SK-N-SH treated with all-trans-retinoic acid at 6 μM for 48 hours (cell line): ENCODE measurements around the gene EDC3.

ENCODE experiments used
- ARNTL ChIP-seq: fragments of 450-650 bp; formaldehyde crosslinking; IDR thresholded peaks from 2 replicates; pipeline ENCODE4 v1.5.0; 2020; ENCODE audit warnings: low read depth, mild to moderate bottlenecking, moderate library complexity, borderline replicate concordance
- CSDC2 ChIP-seq: fragments of 250-450 bp; sonication (Bioruptor Pico); IDR thresholded peaks from 2 replicates; pipeline ENCODE4 v1.5.0; 2020; ENCODE audit warnings: mild to moderate bottlenecking, moderate library complexity
- ESRRG ChIP-seq: fragments of 250-450 bp; sonication (Bioruptor Pico); IDR thresholded peaks from 2 replicates; pipeline ENCODE4 v1.6.1; 2021; ENCODE audit warnings: mild to moderate bottlenecking
- GLIS3 ChIP-seq: fragments of 250-450 bp; sonication (Bioruptor Pico); IDR thresholded peaks from 2 replicates; pipeline ENCODE4 v1.5.0; 2020; ENCODE audit warnings: mild to moderate bottlenecking, moderate library complexity
- ISL1 ChIP-seq: fragments of 250-450 bp; sonication (Bioruptor Pico); IDR thresholded peaks from 2 replicates; pipeline ENCODE4 v2.1.2; 2022; ENCODE audit warnings: mild to moderate bottlenecking, moderate library complexity
- OSR1 ChIP-seq: fragments of 250-450 bp; sonication (Bioruptor Pico); IDR thresholded peaks from 2 replicates; pipeline ENCODE4 v1.8.0; 2022; ENCODE audit warnings: moderate library complexity, mild to moderate bottlenecking, inconsistent platforms
- PATZ1 ChIP-seq: fragments of 250-450 bp; sonication (Bioruptor Pico); IDR thresholded peaks from 2 replicates; pipeline ENCODE4 v1.8.0; 2020; ENCODE audit warnings: mild to moderate bottlenecking, moderate library complexity, borderline replicate concordance
- PPARA ChIP-seq: fragments of 250-450 bp; sonication (Bioruptor Pico); IDR thresholded peaks from 2 replicates; pipeline ENCODE4 v1.5.0; 2020; ENCODE audit warnings: mild to moderate bottlenecking, borderline replicate concordance
- SNAI2 ChIP-seq: fragments of 250-450 bp; sonication (Bioruptor Pico); IDR thresholded peaks from 2 replicates; pipeline ENCODE4 v1.5.0; 2020; ENCODE audit warnings: mild to moderate bottlenecking, moderate library complexity
- TOX ChIP-seq: fragments of 250-450 bp; sonication (Bioruptor Pico); IDR thresholded peaks from 2 replicates; pipeline ENCODE4 v1.8.0; 2021; ENCODE audit warnings: mild to moderate bottlenecking, moderate library complexity, borderline replicate concordance
- TSHZ2 ChIP-seq: fragments of 250-450 bp; sonication (Bioruptor Pico); IDR thresholded peaks from 2 replicates; pipeline ENCODE4 v1.5.0; 2020; ENCODE audit warnings: mild to moderate bottlenecking, moderate library complexity
- ZFP3 ChIP-seq: fragments of 250-450 bp; sonication (Bioruptor Pico); IDR thresholded peaks from 2 replicates; pipeline ENCODE4 v1.5.0; 2020; ENCODE audit warnings: mild to moderate bottlenecking, moderate library complexity
- ZNF565 ChIP-seq: fragments of 450-650 bp; formaldehyde crosslinking; conservative IDR thresholded peaks from 2 replicates; pipeline ENCODE4 v1.5.0; 2020; ENCODE audit warnings: low read depth, mild to moderate bottlenecking, moderate library complexity

GRCh38 chr15:74599156-74599555 is 96.7 kb downstream of the EDC3 start:
- no peak for TF ChIP-seq PATZ1
- TF ChIP-seq PPARA (CRISPR knock-in tag): no peak
- TF ChIP-seq ARNTL: no peak
- no peak for TF ChIP-seq ZNF565 (CRISPR knock-in tag)
- no peak for TF ChIP-seq ZFP3 (CRISPR knock-in tag)
- TF ChIP-seq TOX: no peak
- no peak for TF ChIP-seq OSR1 (CRISPR knock-in tag)
- TF ChIP-seq SNAI2 (CRISPR knock-in tag): no peak
- no peak for TF ChIP-seq GLIS3 (CRISPR knock-in tag)
- TF ChIP-seq CSDC2: no peak
- no peak for TF ChIP-seq ISL1 (CRISPR knock-in tag)
- TF ChIP-seq TSHZ2 (CRISPR knock-in tag): no peak
- no peak for TF ChIP-seq ESRRG (CRISPR knock-in tag)
